HFFc6 (cell line): ENCODE data around the gene PCBP2. TPM values are rescaled to one million over a fixed set of nuclear protein-coding genes. Genes with fewer than 3 reads are reported as not detected.
A peak's percentile ranks its signal among the peaks of the same experiment; 100 is the strongest.

Experiments
- DNase-seq: peaks from one replicate; pipeline ENCODE4 v3.0.0-alpha.2; 2018
- H3K27ac Mint-ChIP-seq: 2 replicates; pipeline ENCODE4 v1.8.0; 2020; ENCODE audit warnings: mild to moderate bottlenecking, mixed read lengths
- H3K27me3 Mint-ChIP-seq: 2 replicates; pipeline ENCODE4 v1.8.0; 2021; ENCODE audit warnings: mild to moderate bottlenecking, moderate library complexity, mixed read lengths; ENCODE audit not compliant: insufficient read depth
- H3K36me3 Mint-ChIP-seq: 2 replicates; pipeline ENCODE4 v1.8.0; 2021; ENCODE audit warnings: low read depth, mixed read lengths
- H3K4me1 Mint-ChIP-seq: 2 replicates; pipeline ENCODE4 v1.8.0; 2020; ENCODE audit warnings: low read depth, mixed read lengths
- H3K4me3 Mint-ChIP-seq: 2 replicates; pipeline ENCODE4 v1.8.0; 2020; ENCODE audit warnings: mild to moderate bottlenecking, moderate library complexity, mixed read lengths
- H3K9me3 Mint-ChIP-seq: 2 replicates; pipeline ENCODE4 v1.8.0; 2020; ENCODE audit warnings: mild to moderate bottlenecking, mixed read lengths
- CTCF ChIP-seq: fragments of 200-600 bp; sonication (generic); IDR thresholded peaks from 2 replicates; pipeline ENCODE4 v1.5.0; 2021; ENCODE audit warnings: antibody characterized with exemption, mild to moderate bottlenecking
- total RNA-seq, 6 experiments: library from RNA; stranded (reverse); fragmentation: NEBNext Ultra II Directional; extraction: Animal tissue kit (Norgen Biotek cat#: 25700); gene quantifications; 2 replicates in 1 of 6; 3 replicates in 5 of 6; pipeline ENCODE4 v1.2.3, GENCODE V29; 2021

The PCBP2 gene
- total RNA-seq, 6 experiments from 2014 or later, result 763 to 969 (median 874) TPM

GRCh38 chr12:53472056-53472582, 20.2 kb downstream of the PCBP2 start:
- no peak for DNase-seq
- no peak for TF ChIP-seq CTCF
- H3K9me3 Mint-ChIP-seq, result no peaks in the 10 kb centered on the region
- peaks cover 9% of the 10 kb centered on the region for H3K27me3 Mint-ChIP-seq
- no peak overlapping the region; the same call in 1 of the 2 replicates for H3K4me3 Mint-ChIP-seq
- peaks cover 69% of the 10 kb centered on the region for H3K36me3 Mint-ChIP-seq
- H3K4me1 Mint-ChIP-seq, result peaks cover 55% of the 10 kb centered on the region
- H3K27ac Mint-ChIP-seq, result peak overlapping the region; percentile 35; the same call in 1 of the 2 replicates

GRCh38 chr12:53474077-53474476, 22.2 kb downstream of the PCBP2 start:
- H3K9me3 Mint-ChIP-seq, result no peaks in the 10 kb centered on the region
- DNase-seq, result no peak
- H3K4me3 Mint-ChIP-seq, result no peak overlapping the region
- peaks cover 59% of the 10 kb centered on the region for H3K36me3 Mint-ChIP-seq
- peak overlapping the region; percentile 60 for H3K27ac Mint-ChIP-seq
- peaks cover 71% of the 10 kb centered on the region for H3K4me1 Mint-ChIP-seq
- no peak for TF ChIP-seq CTCF
- H3K27me3 Mint-ChIP-seq, result peaks cover 14% of the 10 kb centered on the region

GRCh38 chr12:53474819-53475218, 22.9 kb downstream of the PCBP2 start:
- Mint-ChIP-seq H3K4me3 (no peak overlapping the region), H3K27ac (peak overlapping the region; percentile 60), H3K36me3 (peaks cover 66% of the 10 kb centered on the region), H3K9me3 (no peaks in the 10 kb centered on the region), H3K4me1 (peaks cover 79% of the 10 kb centered on the region), H3K27me3 (peaks cover 16% of the 10 kb centered on the region)
- TF ChIP-seq CTCF, result no peak
- no peak for DNase-seq

GRCh38 chr12:53476769-53477209, 24.9 kb downstream of the PCBP2 start:
- peaks cover 61% of the 10 kb centered on the region for H3K36me3 Mint-ChIP-seq
- TF ChIP-seq CTCF, result peak; percentile 72
- H3K4me1 Mint-ChIP-seq, result peaks cover 87% of the 10 kb centered on the region
- peak overlapping the region; percentile 11; the same call in 1 of the 2 replicates for H3K4me3 Mint-ChIP-seq
- peaks cover 23% of the 10 kb centered on the region for H3K27me3 Mint-ChIP-seq
- no peaks in the 10 kb centered on the region for H3K9me3 Mint-ChIP-seq
- peak overlapping the region; percentile 72 for H3K27ac Mint-ChIP-seq
- DNase-seq, result no peak

GRCh38 chr12:53478865-53479264, 27.0 kb downstream of the PCBP2 start:
- peaks cover 37% of the 10 kb centered on the region for H3K27me3 Mint-ChIP-seq
- H3K27ac Mint-ChIP-seq, result peak overlapping the region; percentile 73
- H3K9me3 Mint-ChIP-seq, result no peaks in the 10 kb centered on the region
- peaks cover 63% of the 10 kb centered on the region for H3K36me3 Mint-ChIP-seq
- no peak overlapping the region for H3K4me3 Mint-ChIP-seq
- no peak for DNase-seq
- peaks cover 93% of the 10 kb centered on the region for H3K4me1 Mint-ChIP-seq
- TF ChIP-seq CTCF, result no peak
